SK-N-MC (cell line): ENCODE data around the gene CIAPIN1.

ENCODE experiments used
- DNase-seq: peaks from one replicate; pipeline ENCODE4 v3.0.0-alpha.2; 2011; ENCODE audit warnings: low read depth, low spot score
- H3K27ac ChIP-seq: fragments of 200-600 bp; sonication (generic); 2 replicates; pipeline ENCODE4 v1.5.1; 2016; ENCODE audit warnings: mixed run types
- H3K36me3 ChIP-seq: fragments of 200-600 bp; sonication (generic); 2 replicates; pipeline ENCODE4 v1.6.1; 2017; ENCODE audit warnings: antibody characterized with exemption, low read length, mixed read lengths; ENCODE audit not compliant: insufficient read depth
- H3K4me3 ChIP-seq: fragments of 200-600 bp; sonication (generic); 2 replicates; pipeline ENCODE4 v1.5.1; 2016
- H3K9ac ChIP-seq: fragments of 200-600 bp; sonication (generic); 2 replicates; pipeline ENCODE4 v1.8.0; 2017; ENCODE audit warnings: mixed run types, mixed read lengths; ENCODE audit not compliant: insufficient read length
- H3K9me3 ChIP-seq: fragments of 200-600 bp; sonication (generic); 2 replicates; pipeline ENCODE4 v1.6.1; 2017; ENCODE audit warnings: low read depth, mild to moderate bottlenecking, antibody characterized with exemption, low read length, moderate library complexity, mixed read lengths
- EZH2 ChIP-seq: fragments of 200-600 bp; sonication (generic); IDR thresholded peaks from one replicate; pipeline ENCODE4 v1.6.1; 2017; ENCODE audit warnings: antibody characterized with exemption
- FOXP2 ChIP-seq: optimal IDR thresholded peaks from 2 replicates; pipeline ENCODE3; 2011; ENCODE audit warnings: mild to moderate bottlenecking, moderate library complexity; ENCODE audit not compliant: insufficient read depth; ENCODE audit errors: extremely low read length, control extremely low read depth
- POLR2AphosphoS5 ChIP-seq: IDR thresholded peaks from 2 replicates; pipeline ENCODE4 v1.6.1; 2012; ENCODE audit warnings: mild to moderate bottlenecking, low read depth, low read length, borderline replicate concordance

Gene CIAPIN1

DNA sequence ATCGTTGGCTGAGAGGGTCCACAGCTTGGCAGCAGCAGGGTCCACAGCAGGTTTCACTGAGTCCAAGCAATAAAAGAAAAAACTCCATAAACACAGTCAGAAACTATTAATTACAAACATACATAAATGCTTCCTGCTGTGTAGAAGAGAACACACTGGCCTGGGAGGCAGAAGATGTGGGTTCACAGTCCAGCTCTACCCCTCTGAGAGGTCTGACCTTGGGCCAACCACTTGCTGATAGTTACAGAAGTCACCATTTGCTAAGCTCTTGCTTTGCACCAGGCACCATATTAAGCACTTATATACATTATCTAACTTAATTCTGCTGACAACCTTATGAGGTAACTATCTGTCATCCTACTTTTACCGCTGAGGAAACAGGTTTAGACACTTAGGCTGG is 14.7 kb downstream of the CIAPIN1 start:
- peaks cover 28% of the 10 kb centered on the region; the same call in 1 of the 2 replicates for H3K36me3 ChIP-seq
- no peak for TF ChIP-seq FOXP2
- TF ChIP-seq POLR2AphosphoS5, result no peak
- TF ChIP-seq EZH2, result no peak
- no peak overlapping the region for H3K4me3 ChIP-seq
- H3K9me3 ChIP-seq, result no peaks in the 10 kb centered on the region
- no peak for DNase-seq
- no peak overlapping the region for H3K9ac ChIP-seq
- no peak overlapping the region for H3K27ac ChIP-seq

DNA sequence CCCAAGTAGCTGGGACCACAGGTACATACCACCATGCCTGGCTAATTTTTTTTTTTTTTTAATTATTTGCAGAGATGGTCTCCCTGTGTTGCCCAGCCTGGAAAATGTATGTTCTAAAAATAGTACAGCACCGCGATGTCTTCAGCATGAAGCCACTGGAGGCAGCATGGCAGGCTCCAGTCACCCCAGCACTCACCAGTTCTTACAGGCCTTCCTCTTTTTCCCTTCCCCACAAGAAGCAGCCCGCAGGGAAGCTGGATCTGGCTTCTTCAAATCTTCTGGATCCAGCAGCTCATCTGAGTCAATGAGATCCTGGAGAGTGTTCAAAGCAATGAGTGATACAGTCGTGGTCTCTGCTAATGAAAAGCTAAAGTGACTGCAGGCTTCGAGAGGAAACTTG is 16.2 kb downstream of the CIAPIN1 start:
- DNase-seq, result no peak
- H3K27ac ChIP-seq, result no peak overlapping the region
- peaks cover 26% of the 10 kb centered on the region; the same call in 1 of the 2 replicates for H3K36me3 ChIP-seq
- H3K9me3 ChIP-seq, result no peaks in the 10 kb centered on the region
- no peak overlapping the region for H3K4me3 ChIP-seq
- TF ChIP-seq EZH2, result no peak
- no peak for TF ChIP-seq FOXP2
- no peak for TF ChIP-seq POLR2AphosphoS5
- no peak overlapping the region for H3K9ac ChIP-seq

DNA sequence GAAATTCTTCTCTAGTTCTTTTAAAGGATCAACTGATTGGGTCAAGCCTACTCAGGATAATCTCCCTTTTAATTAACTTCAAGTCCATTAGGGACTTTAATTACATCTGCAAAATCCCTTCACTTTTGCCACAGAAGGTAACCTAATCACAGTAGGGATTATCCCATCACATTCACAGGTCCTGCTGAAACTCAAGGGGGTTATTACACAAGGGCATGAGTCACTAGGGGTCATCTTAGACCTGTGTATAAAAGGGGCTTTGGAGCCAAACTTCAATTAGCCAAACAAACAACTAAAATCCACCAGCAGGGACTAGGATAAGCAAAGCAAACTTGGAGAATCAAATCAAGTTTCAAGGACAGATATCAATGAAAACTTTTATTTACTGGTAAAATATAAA is 19.4 kb downstream of the CIAPIN1 start:
- Histone ChIP-seq H3K9ac (no peak overlapping the region), H3K4me3 (no peak overlapping the region), H3K27ac (no peak overlapping the region), H3K9me3 (no peaks in the 10 kb centered on the region), H3K36me3 (peaks cover 10% of the 10 kb centered on the region; the same call in 1 of the 2 replicates)
- TF ChIP-seq EZH2, result no peak
- no peak for TF ChIP-seq FOXP2
- no peak for TF ChIP-seq POLR2AphosphoS5
- no peak for DNase-seq

DNA sequence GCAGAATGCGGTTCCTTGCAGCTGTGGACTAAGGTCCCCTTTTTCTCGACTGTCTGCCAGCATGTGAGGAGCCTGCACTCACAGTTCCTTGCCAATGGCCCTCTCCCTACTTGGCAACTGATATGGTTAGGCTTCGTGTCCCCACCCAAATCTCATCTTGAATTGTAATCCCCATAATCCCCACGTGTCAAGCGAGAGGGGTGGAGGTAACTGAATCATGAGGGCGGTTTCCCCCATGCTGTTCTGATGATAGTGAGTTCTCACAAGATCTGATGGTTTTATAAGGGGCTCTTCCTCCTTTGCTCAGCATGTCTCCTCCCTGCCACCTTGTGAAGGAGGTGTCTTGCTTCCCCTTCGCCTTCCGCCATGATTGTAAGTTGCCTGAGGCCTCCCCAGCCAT is 19.9 kb downstream of the CIAPIN1 start:
- TF ChIP-seq EZH2, result no peak
- TF ChIP-seq POLR2AphosphoS5, result no peak
- no peak for TF ChIP-seq FOXP2

DNA sequence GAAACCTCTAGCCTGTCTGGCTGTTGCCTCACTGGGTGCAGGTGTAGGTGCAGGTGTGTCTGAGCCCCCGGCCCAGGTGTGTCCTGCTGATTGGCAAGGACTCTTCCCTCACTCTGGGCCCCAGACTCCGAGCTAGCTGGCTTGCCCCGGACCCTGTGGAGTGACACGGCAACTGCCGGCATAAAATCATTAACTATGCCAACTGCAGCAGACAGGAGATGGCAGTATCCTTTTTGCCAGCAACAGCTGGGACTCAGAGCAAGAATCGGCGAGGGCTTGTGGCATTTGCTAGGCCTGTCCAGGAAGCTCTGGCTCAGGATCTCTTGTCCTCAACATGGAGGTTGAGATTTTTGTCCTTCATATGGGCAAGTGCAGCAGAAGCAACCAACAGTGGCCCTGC is 20.8 kb downstream of the CIAPIN1 start:
- DNase-seq, result no peak
- no peak overlapping the region for H3K4me3 ChIP-seq
- peaks cover 5% of the 10 kb centered on the region; the same call in 1 of the 2 replicates for H3K36me3 ChIP-seq
- H3K27ac ChIP-seq, result no peak overlapping the region
- H3K9ac ChIP-seq, result no peak overlapping the region
- TF ChIP-seq EZH2 (no peak), POLR2AphosphoS5 (no peak), FOXP2 (no peak)
- no peaks in the 10 kb centered on the region for H3K9me3 ChIP-seq

More for the DNA sequence above, 19.9 kb downstream of the CIAPIN1 start:
- Histone ChIP-seq H3K9ac (no peak overlapping the region), H3K9me3 (no peaks in the 10 kb centered on the region), H3K27ac (no peak overlapping the region), H3K4me3 (no peak overlapping the region), H3K36me3 (peaks cover 6% of the 10 kb centered on the region; the same call in 1 of the 2 replicates)
- DNase-seq, result no peak

DNA sequence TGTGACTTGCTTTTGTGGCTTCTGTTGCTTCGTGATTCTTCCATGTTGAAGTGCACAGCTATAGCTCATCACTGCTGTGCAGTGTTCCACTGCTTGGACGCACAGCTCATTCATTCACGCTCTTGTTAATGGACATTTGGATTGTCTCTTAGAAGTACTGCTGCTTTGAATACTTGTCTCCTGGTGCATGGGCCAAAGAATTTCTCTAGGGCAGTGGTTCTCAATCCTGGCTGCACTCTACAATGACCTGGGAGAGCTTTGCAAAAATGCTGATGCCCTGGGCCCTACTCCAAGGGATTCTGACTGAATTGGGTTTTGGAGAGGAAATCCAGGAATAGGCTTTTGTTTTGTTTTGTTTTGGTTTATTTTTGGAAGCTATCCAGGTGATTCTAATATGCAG is 22.6 kb downstream of the CIAPIN1 start:
- TF ChIP-seq EZH2 (no peak), POLR2AphosphoS5 (no peak), FOXP2 (no peak)
- DNase-seq, result no peak

DNA sequence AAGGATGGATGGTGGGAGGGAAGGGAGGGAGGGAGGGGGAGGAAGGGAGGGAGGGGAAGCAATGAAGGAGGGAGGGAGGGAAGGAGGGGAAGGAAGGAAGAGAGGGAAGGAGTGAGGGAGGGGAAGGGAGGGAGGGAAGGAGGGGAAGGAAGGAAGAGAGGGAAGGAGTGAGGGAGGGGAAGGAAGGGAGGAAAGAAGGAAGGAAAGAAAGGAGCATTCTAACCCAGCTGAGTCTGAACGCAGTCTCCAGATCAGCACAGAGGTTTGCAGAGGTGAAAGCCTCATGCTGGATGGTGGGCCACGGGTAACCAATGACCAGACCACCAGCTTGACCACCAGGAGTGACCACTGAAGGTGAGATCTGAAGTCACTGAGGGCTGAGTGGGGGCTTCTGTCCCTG is 24.0 kb downstream of the CIAPIN1 start:
- DNase-seq, result no peak
- Histone ChIP-seq H3K36me3 (no peaks in the 10 kb centered on the region), H3K9ac (no peak overlapping the region), H3K4me3 (no peak overlapping the region), H3K9me3 (no peaks in the 10 kb centered on the region), H3K27ac (no peak overlapping the region)
- no peak for TF ChIP-seq EZH2
- no peak for TF ChIP-seq FOXP2
- no peak for TF ChIP-seq POLR2AphosphoS5

More for the DNA sequence above, 22.6 kb downstream of the CIAPIN1 start:
- Histone ChIP-seq H3K27ac (no peak overlapping the region), H3K4me3 (no peak overlapping the region), H3K9me3 (no peaks in the 10 kb centered on the region), H3K9ac (no peak overlapping the region), H3K36me3 (no peaks in the 10 kb centered on the region; the same call in 1 of the 2 replicates)

DNA sequence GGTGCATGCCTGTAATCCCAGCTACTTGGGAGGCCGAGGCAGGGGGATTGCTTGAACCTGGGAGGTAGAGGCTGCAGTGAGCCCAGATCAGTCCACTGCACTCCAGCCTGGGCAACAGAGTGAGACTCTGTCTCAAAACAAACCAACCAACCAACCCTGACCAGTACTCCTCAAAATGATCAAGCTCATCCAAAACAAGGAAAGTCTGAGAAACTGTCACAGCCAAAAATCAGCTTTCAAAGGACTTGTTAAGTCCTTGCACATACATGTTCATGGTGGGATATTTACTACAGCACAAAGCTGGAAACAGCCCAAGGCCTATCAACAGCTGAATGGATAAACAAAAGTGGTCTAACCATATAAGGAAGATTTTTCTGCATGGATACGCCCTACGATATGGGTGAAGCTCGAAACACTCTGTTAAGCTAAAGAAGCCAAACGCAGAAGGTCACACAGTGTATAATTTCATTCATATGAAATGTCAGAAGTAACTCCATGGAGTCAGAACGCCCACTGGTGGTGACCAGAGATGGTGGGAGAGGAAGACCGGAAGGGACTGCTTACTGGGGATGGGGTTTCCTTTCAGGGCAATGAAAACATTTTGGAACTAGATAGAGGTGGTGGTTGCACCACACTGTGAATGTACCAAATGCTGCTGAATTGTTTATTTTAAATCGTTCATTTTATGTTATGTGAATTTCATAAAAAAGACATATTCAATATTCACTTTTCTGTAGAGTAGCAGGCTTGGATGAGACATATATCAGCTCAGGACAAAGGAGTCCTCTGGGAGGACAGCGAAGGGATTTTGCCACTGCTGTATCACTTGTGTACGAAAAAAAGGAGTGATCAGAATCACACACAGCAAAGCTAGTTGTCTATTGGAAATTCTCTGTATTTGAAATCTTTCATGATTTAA is 24.9 kb downstream of the CIAPIN1 start:
- Histone ChIP-seq H3K27ac (peak overlapping the region; percentile 46; the same call in 1 of the 2 replicates), H3K4me3 (no peak overlapping the region), H3K9me3 (no peaks in the 10 kb centered on the region), H3K36me3 (no peaks in the 10 kb centered on the region), H3K9ac (no peak overlapping the region)
- DNase-seq, result no peak
- TF ChIP-seq POLR2AphosphoS5 (no peak), EZH2 (no peak), FOXP2 (no peak)

DNA sequence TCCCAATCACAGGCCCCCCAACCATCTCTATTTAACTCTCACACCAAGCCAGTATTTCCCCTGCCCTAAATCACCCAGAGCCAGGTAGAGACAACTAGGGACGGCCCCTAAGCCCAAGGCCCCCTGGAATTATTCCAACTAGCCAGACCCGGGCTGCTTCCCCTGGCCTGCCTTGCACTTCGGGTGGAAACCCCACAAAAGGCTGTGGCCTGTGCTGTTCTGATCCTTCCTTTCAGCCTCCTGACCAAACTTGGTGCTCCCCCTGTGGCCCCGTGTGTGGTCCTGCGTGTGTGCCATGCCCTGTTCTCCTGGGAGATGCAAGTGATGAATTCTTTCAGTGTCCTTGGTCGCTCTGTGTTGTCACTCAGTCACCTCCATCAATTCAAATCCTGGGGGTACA is 27.7 kb downstream of the CIAPIN1 start:
- H3K36me3 ChIP-seq, result no peaks in the 10 kb centered on the region
- no peak for DNase-seq
- H3K27ac ChIP-seq, result no peak overlapping the region
- TF ChIP-seq EZH2, result no peak
- no peak for TF ChIP-seq FOXP2
- no peak for TF ChIP-seq POLR2AphosphoS5
- H3K9ac ChIP-seq, result no peak overlapping the region
- H3K4me3 ChIP-seq, result no peak overlapping the region
- H3K9me3 ChIP-seq, result no peaks in the 10 kb centered on the region
